ENCODE data around the gene SYT3. TPM values are rescaled to one million over a fixed set of nuclear protein-coding genes. Genes with fewer than 3 reads are reported as not detected.

Gene SYT3
- total RNA-seq, 1 experiment from 2014 or later = 0.18 TPM

DNA sequence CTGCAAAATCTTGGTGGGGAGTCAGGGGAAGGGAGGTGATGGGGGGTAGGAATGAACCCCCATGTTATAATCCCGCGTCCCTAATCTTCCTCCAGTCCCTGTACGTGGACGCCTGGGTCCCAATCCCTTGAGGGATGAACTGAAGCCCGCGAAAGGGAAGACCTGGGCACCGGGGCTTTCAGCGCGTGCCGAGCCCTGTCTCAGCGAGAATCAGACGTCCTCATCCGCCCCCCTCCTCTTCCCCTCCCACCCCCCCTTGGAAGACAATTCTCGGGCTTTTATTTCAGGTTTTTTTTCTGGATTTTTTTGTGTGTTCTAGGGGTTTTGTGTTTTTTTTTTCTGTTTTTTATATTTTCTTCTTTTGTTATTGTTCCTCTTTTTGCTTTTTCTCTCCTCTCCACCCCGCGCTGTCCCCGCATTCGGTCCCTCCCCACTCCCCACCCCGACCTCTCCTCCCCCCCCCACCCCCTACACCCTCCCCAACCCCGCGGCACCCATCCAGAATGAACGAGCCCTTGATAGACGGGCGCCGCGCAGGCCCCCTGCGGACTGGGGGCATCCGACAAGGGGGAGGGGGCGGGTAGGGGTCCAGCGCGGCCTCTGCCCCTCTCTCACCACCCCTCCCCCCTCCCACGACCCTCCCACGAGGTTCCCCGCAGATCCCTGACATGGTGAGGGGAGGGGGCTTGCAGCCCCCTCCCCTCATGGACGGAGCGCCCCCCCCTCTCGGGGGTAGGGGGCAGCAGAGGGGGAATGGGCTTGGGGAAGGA lies 19.8 kb upstream of the SYT3 start:
- H3K9me2 ChIP-seq (replicated peaks; ENCODE audit: low read length) = no peaks in the 10 kb centered on the region
- intact Hi-C loops (cut with micrococcal nuclease) = no loop called here
- TF ChIP-seq EZH2 (IDR thresholded peaks at IDR 0.05; ENCODE audit: low read length, unreplicated experiment) (no peak), EZH2phosphoT487 (IDR thresholded peaks at IDR 0.05; ENCODE audit: borderline replicate concordance, low read length) (no peak)
- TF ChIP-seq, protein P1, sequence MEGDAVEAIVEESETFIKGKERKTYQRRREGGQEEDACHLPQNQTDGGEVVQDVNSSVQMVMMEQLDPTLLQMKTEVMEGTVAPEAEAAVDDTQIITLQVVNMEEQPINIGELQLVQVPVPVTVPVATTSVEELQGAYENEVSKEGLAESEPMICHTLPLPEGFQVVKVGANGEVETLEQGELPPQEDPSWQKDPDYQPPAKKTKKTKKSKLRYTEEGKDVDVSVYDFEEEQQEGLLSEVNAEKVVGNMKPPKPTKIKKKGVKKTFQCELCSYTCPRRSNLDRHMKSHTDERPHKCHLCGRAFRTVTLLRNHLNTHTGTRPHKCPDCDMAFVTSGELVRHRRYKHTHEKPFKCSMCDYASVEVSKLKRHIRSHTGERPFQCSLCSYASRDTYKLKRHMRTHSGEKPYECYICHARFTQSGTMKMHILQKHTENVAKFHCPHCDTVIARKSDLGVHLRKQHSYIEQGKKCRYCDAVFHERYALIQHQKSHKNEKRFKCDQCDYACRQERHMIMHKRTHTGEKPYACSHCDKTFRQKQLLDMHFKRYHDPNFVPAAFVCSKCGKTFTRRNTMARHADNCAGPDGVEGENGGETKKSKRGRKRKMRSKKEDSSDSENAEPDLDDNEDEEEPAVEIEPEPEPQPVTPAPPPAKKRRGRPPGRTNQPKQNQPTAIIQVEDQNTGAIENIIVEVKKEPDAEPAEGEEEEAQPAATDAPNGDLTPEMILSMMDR (conservative IDR thresholded peaks at IDR 0.05; ENCODE audit: low read depth, low read length) = no peak
- H3K27me3 ChIP-seq (ENCODE audit: low read length) = peaks cover 7% of the 10 kb centered on the region; the same call in 1 of the 2 replicates
- DNase-seq (no peak), ATAC-seq (no peak)
- H3K9me3 ChIP-seq (ENCODE audit: low read length) = no peaks in the 10 kb centered on the region
- no peaks in the 10 kb centered on the region for H4K20me1 ChIP-seq (ENCODE audit: low read length)
- no TSS peak for BruUV-seq (replicated peaks)
- H3K4me1 ChIP-seq (ENCODE audit: insufficient read depth, low read length) = peaks cover 12% of the 10 kb centered on the region
- H3K4me3 ChIP-seq (ENCODE audit: low read length) = peak overlapping the region; percentile 62
- H3K79me2 ChIP-seq (ENCODE audit: low read length) = no peaks in the 10 kb centered on the region
- ChIA-PET POLR2A (ENCODE audit: unreplicated experiment) (no interaction called here), CTCF (no interaction called here)
- H3K4me2 ChIP-seq (ENCODE audit: low read length) = peak overlapping the region; percentile 82
- H2AFZ ChIP-seq (ENCODE audit: low read length) = peak overlapping the region; percentile 73; the same call in 1 of the 2 replicates
- H3K36me3 ChIP-seq (ENCODE audit: low read depth, low read length) = no peaks in the 10 kb centered on the region
- no peaks in the 10 kb centered on the region for H3F3A ChIP-seq (ENCODE audit: low read length, unreplicated experiment)
- no peak overlapping the region for H3K9ac ChIP-seq (ENCODE audit: low read length)
- no peak overlapping the region for H3K27ac ChIP-seq (ENCODE audit: low read length)

DNA sequence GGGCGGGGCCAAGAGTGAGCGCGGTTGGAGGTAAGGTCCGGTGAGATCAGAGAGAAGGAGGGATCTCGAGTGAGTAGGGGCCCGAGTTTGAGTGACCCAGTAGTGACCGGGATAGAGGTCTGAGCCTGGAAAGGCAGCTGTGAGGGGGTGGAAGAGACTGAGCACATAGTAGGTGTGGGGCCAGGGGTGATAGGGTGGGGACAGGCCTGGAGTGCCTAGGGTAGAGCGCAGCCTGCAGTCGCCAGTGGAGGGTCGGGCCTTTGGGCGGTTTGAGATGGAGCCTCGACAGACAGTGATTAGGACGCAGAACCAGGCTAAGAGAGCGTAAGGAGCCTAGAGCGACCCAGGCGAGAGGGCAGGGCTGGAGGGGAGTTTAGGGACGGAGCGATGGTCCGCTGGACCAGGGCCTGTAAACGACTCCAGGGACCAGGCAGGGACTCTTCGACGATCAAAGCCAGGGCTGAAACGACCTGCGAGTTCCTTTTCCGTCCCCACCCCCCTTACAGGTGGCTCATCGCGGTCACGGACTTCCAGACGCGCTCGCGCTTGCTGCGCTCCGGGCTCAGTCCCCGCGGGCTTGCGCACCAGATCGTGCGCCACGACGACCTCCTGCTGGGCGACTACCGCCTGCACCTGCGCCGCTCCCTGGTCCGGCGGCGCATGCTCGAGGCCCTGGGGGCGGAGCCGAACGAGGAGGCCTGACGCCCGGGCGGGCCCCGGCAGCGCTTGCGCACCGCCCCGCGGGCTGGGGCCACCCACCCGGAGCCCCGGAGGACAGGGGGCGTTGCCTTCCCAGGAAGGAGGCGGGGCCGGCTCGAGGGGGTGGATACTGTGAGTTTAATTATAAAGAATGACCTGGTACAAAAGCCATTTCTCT lies 19.0 kb upstream of the SYT3 start:
- Histone ChIP-seq H3K36me3 (ENCODE audit: low read depth, low read length) (no peaks in the 10 kb centered on the region), H3K4me3 (ENCODE audit: low read length) (peak overlapping the region; percentile 62), H2AFZ (ENCODE audit: low read length) (peak overlapping the region; percentile 73), H3K27ac (ENCODE audit: low read length) (no peak overlapping the region), H3K9ac (ENCODE audit: low read length) (peak overlapping the region; percentile 33), H3K79me2 (ENCODE audit: low read length) (no peaks in the 10 kb centered on the region), H3F3A (ENCODE audit: low read length, unreplicated experiment) (no peaks in the 10 kb centered on the region), H3K4me1 (ENCODE audit: insufficient read depth, low read length) (peaks cover 12% of the 10 kb centered on the region), H4K20me1 (ENCODE audit: low read length) (no peaks in the 10 kb centered on the region), H3K4me2 (ENCODE audit: low read length) (peak overlapping the region; percentile 82), H3K9me3 (ENCODE audit: low read length) (no peaks in the 10 kb centered on the region), H3K27me3 (ENCODE audit: low read length) (peaks cover 13% of the 10 kb centered on the region; the same call in 1 of the 2 replicates), H3K9me2 (replicated peaks; ENCODE audit: low read length) (no peaks in the 10 kb centered on the region)
- TF ChIP-seq EZH2phosphoT487 (IDR thresholded peaks at IDR 0.05; ENCODE audit: borderline replicate concordance, low read length) = no peak
- no peak for TF ChIP-seq EZH2 (IDR thresholded peaks at IDR 0.05; ENCODE audit: low read length, unreplicated experiment)
- TF ChIP-seq, protein P1 (conservative IDR thresholded peaks at IDR 0.05; ENCODE audit: low read depth, low read length) = no peak
- CTCF ChIA-PET = no interaction called here
- DNase-seq (peak; percentile 92), ATAC-seq (peak; percentile 61)
- POLR2A ChIA-PET (ENCODE audit: unreplicated experiment) = no interaction called here
- BruUV-seq (replicated peaks) = TSS peak; percentile 99
- intact Hi-C loops (cut with micrococcal nuclease) = no loop called here
